ENCODE results near the gene PTCHD4.
"Not testable (repeated sequence)": the region's sequence is repeated elsewhere in the genome, so short reads cannot be mapped to it uniquely, and the experiment has no call there.

PTCHD4 gene

GRCh38 chr6:48116699-48117645 lies 6.0 kb upstream of the PTCHD4 start:
- no peak for DNase-seq (ENCODE audit: low read depth)
- TF ChIP-seq CTCF (IDR thresholded peaks at IDR 0.05; ENCODE audit: control insufficient read depth, insufficient read depth, low read depth, low read length, missing control alignments), result no peak
- H3K4me3 ChIP-seq (ENCODE audit: control insufficient read depth, low read depth, low read length), result no peak overlapping the region

- no peak for TF ChIP-seq CTCF (IDR thresholded peaks at IDR 0.05; ENCODE audit: control insufficient read depth, insufficient read depth, low read depth, low read length, missing control alignments)
- no peak for DNase-seq (ENCODE audit: low read depth)
- H3K4me3 ChIP-seq (ENCODE audit: control insufficient read depth, low read depth, low read length), result no peak overlapping the region
Measured at GRCh38 chr6:48113130-48113529, 2.1 kb upstream of the PTCHD4 start.

- no peak for TF ChIP-seq CTCF (IDR thresholded peaks at IDR 0.05; ENCODE audit: control insufficient read depth, insufficient read depth, low read depth, low read length, missing control alignments)
- H3K4me3 ChIP-seq (ENCODE audit: control insufficient read depth, low read depth, low read length), result no peak overlapping the region
- no peak for DNase-seq (ENCODE audit: low read depth)
Measured at GRCh38 chr6:48111575-48111974, 578 bp upstream of the PTCHD4 start.

GRCh38 chr6:48110436-48111142 lies 408 bp downstream of the PTCHD4 start:
- H3K4me3 ChIP-seq (ENCODE audit: control insufficient read depth, low read depth, low read length), result peak overlapping the region; percentile 37
- DNase-seq (ENCODE audit: low read depth), result no peak

GRCh38 chr6:48109944-48110343 lies 1.1 kb downstream of the PTCHD4 start:
- TF ChIP-seq CTCF (IDR thresholded peaks at IDR 0.05; ENCODE audit: control insufficient read depth, insufficient read depth, low read depth, low read length, missing control alignments), result no peak
- DNase-seq (ENCODE audit: low read depth), result no peak
- peak overlapping the region; percentile 28 for H3K4me3 ChIP-seq (ENCODE audit: control insufficient read depth, low read depth, low read length)

More at GRCh38 chr6:48110436-48111142, 408 bp downstream of the PTCHD4 start:
- no peak for TF ChIP-seq CTCF (IDR thresholded peaks at IDR 0.05; ENCODE audit: control insufficient read depth, insufficient read depth, low read depth, low read length, missing control alignments)

- not testable (repeated sequence) for DNase-seq (ENCODE audit: low read depth); H3K4me3 ChIP-seq (ENCODE audit: control insufficient read depth, low read depth, low read length)
Measured at GRCh38 chr6:48102476-48103195, 8.4 kb downstream of the PTCHD4 start.
